Mucosa of rectum (tissue), 2 donors: ENCODE measurements around the gene TBC1D22A.

Experiments used
- H3K27ac ChIP-seq, 2 donors: one replicate each; pipeline ENCODE4 v1.7.0; 2013; ENCODE audit warnings: inconsistent platforms in 2 of 2, low read depth in 2 of 2, low read length in 2 of 2
- H3K27me3 ChIP-seq, 2 donors: one replicate each; pipeline ENCODE4 v1.7.0; 2013; ENCODE audit warnings: low read length in 2 of 2; ENCODE audit not compliant: control insufficient read depth in 2 of 2, insufficient read depth in 2 of 2
- H3K36me3 ChIP-seq, 2 donors: one replicate each; pipeline ENCODE4 v1.7.0; 2013; ENCODE audit warnings: low read length in 2 of 2; ENCODE audit not compliant: control insufficient read depth in 2 of 2, insufficient read depth in 2 of 2
- H3K4me1 ChIP-seq, 2 donors: one replicate each; pipeline ENCODE4 v1.7.0; 2013; ENCODE audit warnings: low read length in 2 of 2, mild to moderate bottlenecking in 1 of 2; ENCODE audit not compliant: control insufficient read depth in 2 of 2, insufficient read depth in 2 of 2
- H3K4me3 ChIP-seq, 2 donors: one replicate each; pipeline ENCODE4 v1.7.0; 2013; ENCODE audit warnings: low read length in 2 of 2
- H3K9ac ChIP-seq, 2 donors: one replicate each; pipeline ENCODE4 v1.7.0; 2013; ENCODE audit warnings: low read length in 2 of 2, low read depth in 1 of 2, mild to moderate bottlenecking in 1 of 2
- H3K9me3 ChIP-seq, 2 donors: one replicate each; pipeline ENCODE4 v1.7.0; 2013; ENCODE audit warnings: low read length in 2 of 2; ENCODE audit not compliant: control insufficient read depth in 2 of 2
- donor health status: healthy.
- donor health status: Normal muscosa, but diverticular disease.

TBC1D22A gene

GRCh38 chr22:47067321-47067890 is 305.0 kb downstream of the TBC1D22A start:
- Histone ChIP-seq H3K4me3 (no peak overlapping the region), H3K27ac (no peak overlapping the region), H3K27me3 (no peaks in the 10 kb centered on the region), H3K9me3 (no peaks in the 10 kb centered on the region), H3K4me1 (no peaks in the 10 kb centered on the region), H3K36me3 (peaks cover 4 to 9% of the 10 kb centered on the region in 2 donors), H3K9ac (no peak overlapping the region)

DNA sequence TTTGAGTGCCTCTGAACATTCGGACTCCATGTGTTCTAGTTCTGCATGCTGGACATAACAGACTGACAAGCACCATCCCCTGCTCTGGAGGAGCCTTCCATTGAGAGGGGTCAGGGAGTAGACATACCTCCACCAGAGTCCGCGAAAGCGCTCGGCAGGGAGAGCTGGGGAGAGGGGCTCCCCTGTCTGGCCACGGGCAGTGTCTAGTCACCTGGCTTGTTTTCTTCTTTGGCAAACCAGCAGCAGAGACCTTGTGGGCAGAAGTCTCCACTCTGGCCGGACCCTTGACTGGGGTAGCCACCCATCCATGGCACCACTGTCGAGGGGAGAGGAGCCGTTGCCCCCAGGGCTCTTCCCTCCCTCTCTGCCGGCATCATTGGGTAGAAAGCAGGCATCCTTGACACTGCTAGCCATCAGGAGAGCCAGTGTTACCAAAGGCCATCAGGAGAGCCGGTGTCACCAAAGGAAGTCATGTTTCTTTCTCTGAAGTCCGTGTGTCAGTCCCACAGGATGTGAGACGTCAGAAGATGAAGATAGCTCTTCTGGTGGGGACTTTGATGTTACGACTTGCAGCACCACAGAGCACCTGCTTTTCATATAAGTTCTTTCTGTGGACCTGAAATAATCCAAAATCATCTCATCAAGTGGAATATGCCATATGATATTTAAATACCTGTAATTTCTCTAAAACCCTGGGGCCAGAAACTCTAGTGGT is 305.6 kb downstream of the TBC1D22A start:
- no peak overlapping the region for H3K9ac ChIP-seq
- H3K27ac ChIP-seq = no peak overlapping the region
- H3K4me3 ChIP-seq = no peak overlapping the region
- H3K27me3 ChIP-seq = no peaks in the 10 kb centered on the region
- H3K9me3 ChIP-seq = no peaks in the 10 kb centered on the region
- H3K4me1 ChIP-seq = no peaks in the 10 kb centered on the region
- peaks cover 1 to 7% of the 10 kb centered on the region in 2 donors for H3K36me3 ChIP-seq

DNA sequence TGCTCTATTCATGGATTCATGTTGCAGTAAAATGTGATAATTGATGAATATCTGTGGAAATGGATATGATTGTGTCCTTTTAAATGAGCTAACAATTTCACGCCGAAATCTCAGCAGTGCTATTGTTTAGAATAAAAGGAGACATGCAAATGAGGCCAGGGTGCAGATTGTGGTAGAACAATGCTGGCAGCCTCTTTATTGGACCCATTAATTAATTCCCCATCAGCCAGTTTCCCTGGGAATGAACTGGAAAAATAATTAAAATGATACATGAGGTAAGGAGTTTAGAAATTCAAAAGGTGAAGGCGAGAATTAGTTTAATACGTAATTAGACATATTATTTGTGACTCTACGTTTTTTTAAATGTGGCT is 306.2 kb downstream of the TBC1D22A start:
- no peaks in the 10 kb centered on the region for H3K4me1 ChIP-seq
- no peak overlapping the region for H3K27ac ChIP-seq
- H3K9ac ChIP-seq = no peak overlapping the region
- H3K36me3 ChIP-seq = peaks cover 0 to 4% of the 10 kb centered on the region in 2 donors
- no peaks in the 10 kb centered on the region for H3K9me3 ChIP-seq
- H3K27me3 ChIP-seq = no peaks in the 10 kb centered on the region
- no peak overlapping the region for H3K4me3 ChIP-seq

DNA sequence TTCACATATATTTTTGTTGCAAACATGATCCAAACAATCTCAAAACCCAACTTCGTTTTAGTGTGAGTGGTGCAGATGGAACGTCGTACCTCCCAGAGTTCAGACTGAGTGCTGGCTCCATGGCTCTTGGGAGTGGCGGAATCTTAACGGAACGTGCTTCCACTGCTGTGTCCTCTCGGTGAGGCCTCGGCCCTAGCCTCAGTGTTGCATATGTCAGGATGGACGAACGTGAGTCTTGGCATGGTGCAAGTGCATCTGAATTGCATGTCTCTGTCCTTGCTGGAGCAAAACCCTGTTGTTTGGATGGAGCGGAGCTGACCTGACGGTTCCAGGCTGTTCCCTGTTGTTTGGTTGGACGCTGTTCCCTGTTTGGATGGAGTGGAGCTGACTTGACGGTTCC is 306.8 kb downstream of the TBC1D22A start:
- Histone ChIP-seq H3K27me3 (no peaks in the 10 kb centered on the region), H3K9ac (no peak overlapping the region), H3K4me3 (no peak overlapping the region), H3K27ac (no peak overlapping the region), H3K36me3 (peaks cover 0 to 2% of the 10 kb centered on the region in 2 donors), H3K4me1 (no peaks in the 10 kb centered on the region), H3K9me3 (no peaks in the 10 kb centered on the region)

GRCh38 chr22:47071078-47071806 is 308.8 kb downstream of the TBC1D22A start:
- Histone ChIP-seq H3K4me1 (no peaks in the 10 kb centered on the region), H3K9me3 (peaks cover 2% of the 10 kb centered on the region in 2 donors), H3K27me3 (no peaks in the 10 kb centered on the region), H3K4me3 (no peak overlapping the region), H3K9ac (no peak overlapping the region), H3K36me3 (peaks cover 0 to 2% of the 10 kb centered on the region in 2 donors), H3K27ac (no peak overlapping the region)

GRCh38 chr22:47071807-47072641 is 309.6 kb downstream of the TBC1D22A start:
- Histone ChIP-seq H3K36me3 (peaks cover 0 to 2% of the 10 kb centered on the region in 2 donors), H3K4me3 (no peak overlapping the region), H3K9me3 (peaks cover 2% of the 10 kb centered on the region in 2 donors), H3K4me1 (no peaks in the 10 kb centered on the region), H3K9ac (no peak overlapping the region), H3K27me3 (no peaks in the 10 kb centered on the region), H3K27ac (no peak overlapping the region)

GRCh38 chr22:47072642-47072967 is 310.2 kb downstream of the TBC1D22A start:
- Histone ChIP-seq H3K9ac (no peak overlapping the region), H3K27ac (no peak overlapping the region), H3K4me3 (no peak overlapping the region)

DNA sequence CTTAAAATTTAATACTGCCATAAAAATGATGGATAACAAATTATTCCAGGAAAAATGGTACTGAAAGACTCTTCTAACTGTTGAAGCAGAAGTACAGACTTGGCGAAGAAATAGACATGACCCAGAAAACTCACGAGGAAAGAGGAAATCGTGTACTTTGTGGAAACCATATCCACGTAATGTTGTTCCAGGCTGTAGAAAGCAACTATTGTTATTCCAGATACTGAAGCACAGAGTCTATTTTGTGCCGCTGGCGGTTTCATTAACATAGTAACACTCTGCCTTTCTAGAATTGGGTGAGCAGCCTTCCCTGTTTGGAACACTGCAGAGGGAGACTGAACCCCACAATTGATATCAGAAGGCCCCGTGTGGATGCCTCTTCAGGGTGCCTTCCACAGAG is 310.6 kb downstream of the TBC1D22A start:
- H3K9me3 ChIP-seq = peaks cover 2% of the 10 kb centered on the region in 2 donors

More at GRCh38 chr22:47072642-47072967, 310.2 kb downstream of the TBC1D22A start:
- H3K4me1 ChIP-seq = no peaks in the 10 kb centered on the region
- peaks cover 0 to 2% of the 10 kb centered on the region in 2 donors for H3K36me3 ChIP-seq
- no peaks in the 10 kb centered on the region for H3K27me3 ChIP-seq
- H3K9me3 ChIP-seq = peaks cover 2% of the 10 kb centered on the region in 2 donors

GRCh38 chr22:47074105-47074504 is 311.7 kb downstream of the TBC1D22A start:
- H3K9me3 ChIP-seq = peaks cover 2% of the 10 kb centered on the region in 2 donors
- H3K4me1 ChIP-seq = no peaks in the 10 kb centered on the region
- H3K4me3 ChIP-seq = no peak overlapping the region
- no peak overlapping the region for H3K9ac ChIP-seq
- H3K27me3 ChIP-seq = no peaks in the 10 kb centered on the region
- H3K27ac ChIP-seq = no peak overlapping the region
- peaks cover 0 to 2% of the 10 kb centered on the region in 2 donors for H3K36me3 ChIP-seq

More for the DNA sequence above, 310.6 kb downstream of the TBC1D22A start:
- no peak overlapping the region for H3K27ac ChIP-seq
- no peak overlapping the region for H3K4me3 ChIP-seq
- H3K27me3 ChIP-seq = no peaks in the 10 kb centered on the region
- H3K9ac ChIP-seq = no peak overlapping the region
- H3K4me1 ChIP-seq = no peaks in the 10 kb centered on the region
- H3K36me3 ChIP-seq = peaks cover 0 to 2% of the 10 kb centered on the region in 2 donors
